GM12878 (cell line): ENCODE measurements around the gene TMEM132D.

Source experiments
- BHLHE40 ChIP-seq, 2 experiments: fragments of 450-650 bp in 1 of 2; IDR thresholded peaks; 2 replicates each; pipeline ENCODE4 v1.6.1; 2011 to 2017; ENCODE audit warnings: low read depth in 2 of 2, borderline replicate concordance in 1 of 2, improper control_type of control experiment in 1 of 2, low read length in 1 of 2, mild to moderate bottlenecking in 1 of 2
- CTCF ChIP-seq, 3 experiments: IDR thresholded peaks in 2 of 3; conservative IDR thresholded peaks in 1 of 3; 2 replicates each; pipeline ENCODE4 v1.5.1; 2011; ENCODE audit warnings: low read depth in 3 of 3, low read length in 3 of 3, mild to moderate bottlenecking in 3 of 3, control low read depth in 2 of 3, moderate library complexity in 2 of 3, inconsistent platforms in 1 of 3, mixed read lengths in 1 of 3; ENCODE audit not compliant: control insufficient read depth in 2 of 3, insufficient read depth in 1 of 3; ENCODE audit errors: extremely low read depth in 1 of 3
- EGR1 ChIP-seq, 2 experiments: IDR thresholded peaks; 1 replicate in 1 of 2; 2 replicates in 1 of 2; pipeline ENCODE4 v1.6.1; 2011 to 2012; ENCODE audit warnings: low read depth in 2 of 2, low read length in 2 of 2, borderline replicate concordance in 1 of 2, mild to moderate bottlenecking in 1 of 2, moderate library complexity in 1 of 2
- ELK1 ChIP-seq: IDR thresholded peaks from 2 replicates; pipeline ENCODE4 v1.6.1; 2012; ENCODE audit warnings: low read depth, low read length, improper control_type of control experiment
- HDAC2 ChIP-seq: fragments of 200-600 bp; sonication (generic); IDR thresholded peaks from 2 replicates; pipeline ENCODE4 v1.6.1; 2017
- MAX ChIP-seq: IDR thresholded peaks from 2 replicates; pipeline ENCODE4 v1.6.1; 2012; ENCODE audit warnings: low read depth, low read length, improper control_type of control experiment
- SMC3 ChIP-seq: IDR thresholded peaks from 2 replicates; pipeline ENCODE4 v1.6.1; 2011; ENCODE audit warnings: low read length, improper control_type of control experiment, borderline replicate concordance
- STAT3 ChIP-seq: IDR thresholded peaks from 2 replicates; pipeline ENCODE4 v1.6.1; 2011; ENCODE audit warnings: low read depth, low read length, improper control_type of control experiment
- TF ChIP-seq, protein P1 (sequence below): fragments of 450-650 bp; IDR thresholded peaks from 2 replicates; pipeline ENCODE4 v1.6.1; 2016; ENCODE audit warnings: mild to moderate bottlenecking, moderate library complexity, borderline replicate concordance

DNA sequence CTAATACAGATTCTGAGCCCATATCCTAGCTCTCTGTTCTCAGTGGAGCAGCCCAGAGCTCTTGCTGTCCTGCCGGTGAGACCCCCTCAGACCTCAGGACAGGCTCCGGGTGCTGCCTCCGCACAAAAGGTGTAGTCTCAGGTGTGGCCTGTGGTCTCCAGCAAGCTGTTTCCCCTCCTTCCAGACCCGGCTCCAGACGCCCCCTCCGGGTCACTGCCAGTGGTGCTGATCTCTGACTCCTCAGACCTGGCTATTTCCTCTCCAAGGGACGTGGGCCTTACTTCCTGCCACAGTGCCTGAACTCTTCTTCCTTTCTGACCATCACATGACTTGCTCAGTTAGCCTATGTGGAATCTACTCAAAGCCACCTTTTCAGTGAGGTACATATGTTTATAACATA lies 713.0 kb downstream of the TMEM132D start:
- TF ChIP-seq HDAC2 (no peak), ELK1 (no peak), STAT3 (no peak), MAX (no peak), CTCF (IDR thresholded peaks at IDR 0.05 in 2 of 3, conservative IDR thresholded peaks at IDR 0.05 in 1 of 3; ENCODE audit: control insufficient read depth in 2 of 3, extremely low read depth in 1 of 3, insufficient read depth in 1 of 3, low read depth in 3 of 3, low read length in 3 of 3) (0 out of 6 replicates have a peak, but pooled peaks of 1 of the 3 experiments have one; percentile 7), BHLHE40 (IDR thresholded peaks at IDR 0.05; ENCODE audit: borderline replicate concordance in 1 of 2, low read depth in 2 of 2, low read length in 1 of 2) (no peak), SMC3 (no peak), EGR1 (IDR thresholded peaks at IDR 0.05; ENCODE audit: borderline replicate concordance in 1 of 2, low read depth in 2 of 2, low read length in 2 of 2) (no peak)
- TF ChIP-seq, protein P1, sequence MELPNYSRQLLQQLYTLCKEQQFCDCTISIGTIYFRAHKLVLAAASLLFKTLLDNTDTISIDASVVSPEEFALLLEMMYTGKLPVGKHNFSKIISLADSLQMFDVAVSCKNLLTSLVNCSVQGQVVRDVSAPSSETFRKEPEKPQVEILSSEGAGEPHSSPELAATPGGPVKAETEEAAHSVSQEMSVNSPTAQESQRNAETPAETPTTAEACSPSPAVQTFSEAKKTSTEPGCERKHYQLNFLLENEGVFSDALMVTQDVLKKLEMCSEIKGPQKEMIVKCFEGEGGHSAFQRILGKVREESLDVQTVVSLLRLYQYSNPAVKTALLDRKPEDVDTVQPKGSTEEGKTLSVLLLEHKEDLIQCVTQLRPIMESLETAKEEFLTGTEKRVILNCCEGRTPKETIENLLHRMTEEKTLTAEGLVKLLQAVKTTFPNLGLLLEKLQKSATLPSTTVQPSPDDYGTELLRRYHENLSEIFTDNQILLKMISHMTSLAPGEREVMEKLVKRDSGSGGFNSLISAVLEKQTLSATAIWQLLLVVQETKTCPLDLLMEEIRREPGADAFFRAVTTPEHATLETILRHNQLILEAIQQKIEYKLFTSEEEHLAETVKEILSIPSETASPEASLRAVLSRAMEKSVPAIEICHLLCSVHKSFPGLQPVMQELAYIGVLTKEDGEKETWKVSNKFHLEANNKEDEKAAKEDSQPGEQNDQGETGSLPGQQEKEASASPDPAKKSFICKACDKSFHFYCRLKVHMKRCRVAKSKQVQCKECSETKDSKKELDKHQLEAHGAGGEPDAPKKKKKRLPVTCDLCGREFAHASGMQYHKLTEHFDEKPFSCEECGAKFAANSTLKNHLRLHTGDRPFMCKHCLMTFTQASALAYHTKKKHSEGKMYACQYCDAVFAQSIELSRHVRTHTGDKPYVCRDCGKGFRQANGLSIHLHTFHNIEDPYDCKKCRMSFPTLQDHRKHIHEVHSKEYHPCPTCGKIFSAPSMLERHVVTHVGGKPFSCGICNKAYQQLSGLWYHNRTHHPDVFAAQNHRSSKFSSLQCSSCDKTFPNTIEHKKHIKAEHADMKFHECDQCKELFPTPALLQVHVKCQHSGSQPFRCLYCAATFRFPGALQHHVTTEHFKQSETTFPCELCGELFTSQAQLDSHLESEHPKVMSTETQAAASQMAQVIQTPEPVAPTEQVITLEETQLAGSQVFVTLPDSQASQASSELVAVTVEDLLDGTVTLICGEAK: no peak
